Activated CD4-positive, CD25-positive, alpha-beta regulatory T cell treated with anti-CD3 and anti-CD28 coated beads, Interleukin-2, amount 50 U/mL, for 24 hours (primary cell): ENCODE measurements around the gene LRP5.
"Not testable (repeated sequence)": the region's sequence is repeated elsewhere in the genome, so short reads cannot be mapped to it uniquely, and the experiment has no call there.

ENCODE experiments used
- ATAC-seq, 2 donors: fragments of 150-1000 bp; cut with Tn5 transposase; one replicate each; pipeline ENCODE4 v1.10.0; 2021; ENCODE audit warnings: mild to moderate bottlenecking in 1 of 2, moderate library complexity in 1 of 2

Gene LRP5

GRCh38 chr11:68471360-68472340 is 159.3 kb downstream of the LRP5 start:
- ATAC-seq, result peak; percentile 59 to 70

DNA sequence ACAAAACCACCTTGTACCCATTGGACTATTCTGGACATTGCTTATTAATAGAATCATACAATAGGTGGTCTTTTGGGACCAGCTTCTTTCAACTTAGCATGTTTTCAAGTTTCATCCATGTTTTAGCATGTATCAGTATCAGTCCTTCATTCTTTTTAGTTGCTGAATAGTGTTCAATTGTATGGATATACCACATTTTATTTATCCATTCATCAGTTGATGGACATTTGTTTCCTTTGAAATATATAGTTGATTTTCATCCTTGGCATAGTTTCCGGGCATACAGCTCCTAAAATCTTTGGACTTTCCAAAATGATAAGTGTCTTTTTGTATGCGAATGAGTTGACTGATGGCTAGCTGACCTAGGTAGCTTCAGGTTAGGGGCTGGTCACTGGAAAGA is 160.4 kb downstream of the LRP5 start:
- ATAC-seq, result no peak

- no peak for ATAC-seq
Observed at GRCh38 chr11:68473693-68474092, 161.3 kb downstream of the LRP5 start.

DNA sequence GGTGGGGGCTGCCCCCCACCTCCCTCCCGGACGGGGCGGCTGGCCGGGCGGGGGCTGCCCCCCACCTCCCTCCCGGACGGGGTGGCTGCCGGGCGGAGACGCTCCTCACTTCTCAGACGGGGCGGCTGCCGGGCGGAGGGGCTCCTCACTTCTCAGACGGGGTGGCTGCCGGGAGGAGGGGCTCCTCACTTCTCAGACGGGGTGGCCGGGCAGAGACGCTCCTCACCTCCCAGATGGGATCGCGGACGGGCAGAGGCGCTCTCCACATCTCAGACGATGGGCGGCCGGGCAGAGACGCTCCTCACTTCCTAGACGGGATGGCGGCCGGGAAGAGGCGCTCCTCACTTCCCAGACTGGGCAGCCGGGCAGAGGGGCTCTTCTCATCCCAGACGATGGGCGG is 163.2 kb downstream of the LRP5 start:
- not testable (repeated sequence) for ATAC-seq

DNA sequence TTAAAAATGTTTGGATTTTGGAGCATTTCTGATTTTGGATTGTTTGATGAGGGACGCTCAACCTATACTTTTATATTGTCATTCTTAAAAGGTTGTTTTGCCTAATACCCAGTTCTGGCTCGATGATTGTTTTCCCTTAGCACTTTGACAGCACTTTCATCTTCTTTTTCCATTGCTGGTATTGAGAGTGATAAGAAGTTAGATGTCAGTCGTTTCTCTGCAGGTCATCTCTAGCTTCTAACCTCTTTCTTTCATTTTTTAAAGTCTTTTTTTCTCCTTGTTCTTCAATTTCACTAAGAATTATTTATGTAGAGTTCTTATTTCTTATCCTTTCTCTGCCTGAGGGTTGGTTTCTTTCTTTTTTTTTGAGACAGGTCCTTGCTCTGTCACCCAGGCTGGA is 167.0 kb downstream of the LRP5 start:
- no peak for ATAC-seq

GRCh38 chr11:68480193-68480592 is 167.8 kb downstream of the LRP5 start:
- ATAC-seq, result no peak

DNA sequence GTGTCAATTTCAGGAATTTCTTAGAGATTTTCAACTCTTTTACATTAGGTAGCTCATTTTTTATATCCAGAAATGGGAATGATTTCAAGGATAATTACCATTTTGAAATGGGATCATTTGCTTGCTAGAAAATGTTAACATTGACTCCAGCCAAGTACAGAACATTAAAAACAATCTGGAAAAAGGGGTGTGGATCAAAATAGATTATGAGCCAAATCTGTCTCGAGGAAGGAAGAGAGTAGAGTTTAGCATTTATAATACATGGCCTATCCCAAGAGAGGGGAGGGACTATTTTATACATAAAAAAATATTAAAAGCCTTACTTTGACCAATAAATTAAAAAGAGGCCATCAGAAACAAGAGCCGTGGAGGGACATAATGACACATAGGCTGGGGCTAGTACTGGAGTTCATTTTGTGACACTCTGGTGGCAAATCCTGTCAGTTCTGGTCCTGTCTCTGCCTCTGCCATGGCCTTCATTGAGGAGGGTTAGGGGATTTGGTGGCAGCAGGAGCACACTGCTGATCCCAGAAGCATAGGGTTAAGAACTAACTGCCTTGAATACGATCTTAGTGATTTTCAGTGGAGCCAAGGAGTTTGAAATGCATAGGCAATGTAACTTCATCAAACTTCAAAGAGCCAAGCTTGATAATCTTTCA is 168.6 kb downstream of the LRP5 start:
- ATAC-seq, result no peak

DNA sequence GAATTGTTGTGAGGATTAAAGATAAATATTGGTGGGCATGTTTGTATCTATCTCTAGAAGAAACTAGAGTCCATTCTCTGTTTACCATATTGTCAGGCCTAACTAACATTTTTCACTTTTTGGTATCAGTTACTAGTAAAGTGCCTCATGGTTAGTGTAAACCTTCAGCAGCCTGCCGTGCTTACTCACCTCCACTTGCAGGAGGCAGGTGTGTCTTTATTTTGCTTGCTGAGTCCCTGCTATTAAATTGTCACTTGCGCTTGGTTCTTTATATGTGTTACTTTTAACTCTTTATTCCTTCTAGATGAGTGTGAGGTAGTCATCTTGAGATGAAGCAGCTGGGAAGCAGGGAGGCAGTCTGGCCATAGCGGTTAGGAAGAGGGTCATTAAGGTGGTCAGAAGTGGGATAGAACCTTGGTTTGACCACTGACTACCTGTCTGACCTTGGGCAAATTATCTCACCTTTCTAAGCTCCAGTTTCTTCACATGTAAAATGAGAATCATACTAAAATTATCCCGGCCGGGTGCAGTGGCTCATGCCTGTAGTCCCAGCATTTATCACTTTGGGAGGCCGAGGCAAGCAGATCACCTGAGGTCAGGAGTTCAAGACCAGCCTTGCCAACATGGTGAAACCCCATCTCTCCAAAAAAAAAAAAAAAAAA is 169.3 kb downstream of the LRP5 start:
- ATAC-seq, result no peak

DNA sequence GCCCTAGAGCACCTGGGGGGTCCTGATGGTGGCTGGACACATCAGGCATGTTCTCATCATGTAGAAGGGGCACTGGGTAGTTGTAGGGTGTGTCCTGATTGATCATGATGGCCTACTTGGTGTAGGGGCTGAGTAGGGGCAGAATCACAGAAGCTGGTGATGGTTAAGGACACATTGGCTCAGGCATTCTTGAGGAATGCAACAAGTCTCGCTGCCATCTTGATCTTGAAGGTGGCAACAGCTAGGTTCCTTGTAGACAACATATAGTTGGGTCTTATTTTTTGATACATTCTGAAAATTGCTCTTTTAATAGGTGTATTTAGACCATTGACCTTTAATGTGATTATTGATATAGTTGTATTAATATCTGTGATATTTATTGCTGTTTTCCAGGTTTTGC is 176.2 kb downstream of the LRP5 start:
- ATAC-seq, result no peak

GRCh38 chr11:68495220-68495729 is 182.9 kb downstream of the LRP5 start:
- no peak for ATAC-seq

DNA sequence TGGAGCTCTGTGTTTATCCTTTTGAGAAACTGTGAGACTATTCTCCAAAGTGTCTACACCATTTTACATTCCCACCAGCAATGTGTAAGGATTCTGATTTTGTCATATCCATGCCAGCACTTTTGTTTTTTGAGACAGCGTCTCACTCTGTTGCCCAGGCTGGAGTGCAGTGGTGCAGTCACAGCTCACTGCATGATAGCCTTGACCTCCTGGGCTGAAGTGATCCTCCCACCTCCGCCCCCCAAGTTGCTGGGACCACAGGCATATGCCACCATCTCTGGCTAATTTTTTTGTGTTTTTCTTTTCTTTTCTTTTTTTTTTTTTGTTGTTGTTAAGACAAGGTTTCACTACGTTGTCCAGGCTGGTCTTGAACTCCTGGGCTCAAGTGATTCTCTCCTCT is 183.5 kb downstream of the LRP5 start:
- no peak for ATAC-seq

DNA sequence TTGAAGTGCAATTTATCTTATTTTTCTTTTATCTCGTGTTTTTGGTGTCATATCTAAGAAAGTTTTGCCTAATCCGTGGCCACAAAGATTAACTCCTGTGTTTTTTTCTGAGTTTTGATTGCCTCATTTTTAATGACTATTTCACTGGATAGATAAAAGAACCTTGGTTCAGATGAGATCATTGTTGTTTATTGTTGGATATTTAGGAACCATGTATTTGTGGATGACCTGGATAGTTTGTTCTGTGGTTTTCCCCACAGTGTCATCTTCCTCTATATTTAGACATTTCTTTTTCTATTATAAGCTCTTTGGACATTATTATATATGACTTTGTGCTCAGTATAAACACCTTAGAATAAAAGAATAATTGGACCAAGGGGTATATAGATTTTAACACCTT is 185.4 kb downstream of the LRP5 start:
- no peak for ATAC-seq

DNA sequence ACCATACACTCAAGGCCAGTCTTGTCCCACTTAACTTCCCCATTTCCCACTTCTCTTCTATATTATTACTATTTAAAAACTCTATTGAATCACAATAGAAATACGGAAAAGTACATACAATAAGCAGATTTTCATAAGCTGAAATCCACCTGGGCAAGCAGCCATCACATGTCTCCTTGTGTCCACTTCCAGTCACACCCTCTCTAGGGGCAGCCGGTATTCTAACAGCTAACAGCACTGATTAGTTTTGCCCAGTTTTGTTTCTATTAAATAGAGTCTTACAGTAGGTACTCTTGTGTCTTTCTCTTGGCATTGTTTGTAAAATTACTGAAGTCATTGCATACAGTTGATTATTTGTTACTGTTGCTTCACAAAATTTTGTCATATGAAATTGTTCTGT is 185.9 kb downstream of the LRP5 start:
- no peak for ATAC-seq
